Prostate gland (tissue), 2 donors: ENCODE results near the gene BRAT1.

Experiments
- POLR2A ChIP-seq: fragments of 450-650 bp; IDR thresholded peaks from one replicate; pipeline ENCODE4 v1.6.1; 2016; ENCODE audit warnings: antibody characterized with exemption, mild to moderate bottlenecking
- POLR2AphosphoS5 ChIP-seq: sonication (generic); formaldehyde crosslinking; IDR thresholded peaks from one replicate; pipeline ENCODE4 v1.6.1; 2017; ENCODE audit warnings: antibody characterized with exemption
- TF ChIP-seq, protein P1 (sequence below), 4 experiments: fragments of 200-600 bp in 2 of 4; fragments of 450-650 bp in 2 of 4; sonication (generic) in 2 of 4; IDR thresholded peaks; 1 replicate in 3 of 4; 2 replicates in 1 of 4; pipeline ENCODE4 v1.5.1; 2016 to 2019; ENCODE audit warnings: antibody characterized with exemption in 4 of 4, mild to moderate bottlenecking in 2 of 4, moderate library complexity in 2 of 4

DNA sequence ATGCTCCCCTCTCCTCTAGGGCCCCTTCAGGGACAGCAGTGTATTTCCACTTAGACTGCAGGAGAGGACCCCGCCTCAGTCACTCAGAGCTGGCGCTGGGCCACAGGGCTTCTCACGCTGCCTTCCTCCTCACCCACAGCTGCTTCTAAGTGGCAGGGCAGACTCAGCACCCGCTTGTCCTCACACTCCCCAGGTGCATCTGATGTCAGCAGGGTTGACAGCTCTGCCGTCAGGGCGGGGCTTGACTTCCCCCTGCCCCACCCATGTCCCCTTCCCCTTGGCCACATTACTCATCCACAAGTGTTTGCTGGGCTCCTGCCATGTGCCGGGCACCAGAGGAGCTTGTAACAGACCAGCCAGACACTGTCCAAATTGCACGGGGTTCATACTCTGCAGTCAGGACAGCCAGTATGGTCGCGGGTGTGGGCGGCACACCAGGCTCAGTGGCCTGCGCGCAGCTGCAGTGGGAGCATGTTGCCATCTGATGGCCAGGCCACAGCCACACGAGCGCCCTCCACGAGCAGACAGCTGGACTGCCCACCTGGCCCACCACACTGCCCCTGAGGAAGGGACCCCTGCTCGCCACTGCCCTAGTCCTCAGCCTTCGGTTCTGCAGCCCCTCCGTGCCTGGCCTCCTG, 47.2 kb upstream of the BRAT1 start:
- TF ChIP-seq POLR2A (no peak), POLR2AphosphoS5 (no peak)
- TF ChIP-seq, protein P1, sequence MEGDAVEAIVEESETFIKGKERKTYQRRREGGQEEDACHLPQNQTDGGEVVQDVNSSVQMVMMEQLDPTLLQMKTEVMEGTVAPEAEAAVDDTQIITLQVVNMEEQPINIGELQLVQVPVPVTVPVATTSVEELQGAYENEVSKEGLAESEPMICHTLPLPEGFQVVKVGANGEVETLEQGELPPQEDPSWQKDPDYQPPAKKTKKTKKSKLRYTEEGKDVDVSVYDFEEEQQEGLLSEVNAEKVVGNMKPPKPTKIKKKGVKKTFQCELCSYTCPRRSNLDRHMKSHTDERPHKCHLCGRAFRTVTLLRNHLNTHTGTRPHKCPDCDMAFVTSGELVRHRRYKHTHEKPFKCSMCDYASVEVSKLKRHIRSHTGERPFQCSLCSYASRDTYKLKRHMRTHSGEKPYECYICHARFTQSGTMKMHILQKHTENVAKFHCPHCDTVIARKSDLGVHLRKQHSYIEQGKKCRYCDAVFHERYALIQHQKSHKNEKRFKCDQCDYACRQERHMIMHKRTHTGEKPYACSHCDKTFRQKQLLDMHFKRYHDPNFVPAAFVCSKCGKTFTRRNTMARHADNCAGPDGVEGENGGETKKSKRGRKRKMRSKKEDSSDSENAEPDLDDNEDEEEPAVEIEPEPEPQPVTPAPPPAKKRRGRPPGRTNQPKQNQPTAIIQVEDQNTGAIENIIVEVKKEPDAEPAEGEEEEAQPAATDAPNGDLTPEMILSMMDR (IDR thresholded peaks at IDR 0.05) = no peak
